ENCODE results near the gene CACNA2D3.

GRCh38 chr3:54888162-54888561, 765.8 kb downstream of the CACNA2D3 start:
- TF ChIP-seq CTCF (IDR thresholded peaks at IDR 0.05) = no peak
- no peak for TF ChIP-seq EZH2phosphoT487 (IDR thresholded peaks at IDR 0.05)
